OCI-LY1 (cell line): Measurements from ENCODE around the gene C1orf116.

ENCODE experiments used
- H2AFZ ChIP-seq: fragments of 200-600 bp; sonication (generic), shearing (Covaris generic); 2 replicates; pipeline ENCODE4 v1.6.0; 2014; ENCODE audit warnings: antibody characterized with exemption, mild to moderate bottlenecking, low read length
- H3F3A ChIP-seq: fragments of 200-600 bp; sonication (generic), shearing (Covaris generic); 2 replicates; pipeline ENCODE4 v1.6.0; 2014; ENCODE audit warnings: mild to moderate bottlenecking, antibody characterized with exemption, low read length, moderate library complexity; ENCODE audit not compliant: insufficient read depth
- H3K27ac ChIP-seq: fragments of 200-600 bp; sonication (generic); 2 replicates; pipeline ENCODE4 v1.5.1; 2014; ENCODE audit warnings: low read length, mixed run types, mild to moderate bottlenecking, low read depth; ENCODE audit not compliant: poor library complexity, severe bottlenecking
- H3K27me3 ChIP-seq: fragments of 200-600 bp; sonication (generic); 2 replicates; pipeline ENCODE4 v1.6.0; 2014; ENCODE audit warnings: antibody characterized with exemption, mild to moderate bottlenecking, low read length, moderate library complexity; ENCODE audit not compliant: insufficient read depth
- H3K36me3 ChIP-seq: fragments of 200-600 bp; sonication (generic); 2 replicates; pipeline ENCODE4 v1.6.1; 2014; ENCODE audit warnings: mild to moderate bottlenecking, antibody characterized with exemption, low read length, moderate library complexity, mixed read lengths; ENCODE audit not compliant: insufficient read depth
- H3K4me1 ChIP-seq: fragments of 200-600 bp; sonication (generic); 2 replicates; pipeline ENCODE4 v1.5.1; 2014; ENCODE audit warnings: mild to moderate bottlenecking, low read length, moderate library complexity; ENCODE audit not compliant: insufficient read depth, severe bottlenecking
- H3K4me2 ChIP-seq: fragments of 200-600 bp; sonication (generic), shearing (Covaris generic); 2 replicates; pipeline ENCODE4 v1.6.1; 2014; ENCODE audit warnings: low read length
- H3K4me3 ChIP-seq: fragments of 200-600 bp; sonication (generic); 2 replicates; pipeline ENCODE4 v1.5.1; 2014; ENCODE audit warnings: low read length, low read depth, mild to moderate bottlenecking, mixed read lengths; ENCODE audit not compliant: poor library complexity, severe bottlenecking
- H3K79me2 ChIP-seq: fragments of 200-600 bp; shearing (Covaris generic); 2 replicates; pipeline ENCODE4 v1.6.1; 2016; ENCODE audit warnings: mixed run types, low read length, mixed read lengths; ENCODE audit not compliant: insufficient read depth
- H3K9ac ChIP-seq: fragments of 200-600 bp; sonication (generic), shearing (Covaris generic); 2 replicates; pipeline ENCODE4 v1.6.1; 2014; ENCODE audit warnings: mild to moderate bottlenecking, low read length, mixed read lengths
- H3K9me2 ChIP-seq: fragments of 200-600 bp; sonication (generic), shearing (Covaris generic); 2 replicates; pipeline ENCODE4 v1.6.1; 2014; ENCODE audit warnings: low read depth, mild to moderate bottlenecking, low read length, mixed read lengths
- H3K9me3 ChIP-seq: fragments of 200-600 bp; shearing (Covaris generic); 2 replicates; pipeline ENCODE4 v1.6.1; 2014; ENCODE audit warnings: low read length, mixed read lengths
- H4K20me1 ChIP-seq: fragments of 200-600 bp; sonication (generic), shearing (Covaris generic); 2 replicates; pipeline ENCODE4 v1.6.0; 2016; ENCODE audit warnings: mild to moderate bottlenecking, low read length; ENCODE audit not compliant: insufficient read depth
- CTCF ChIP-seq: fragments of 200-600 bp; sonication (generic), shearing (Covaris generic); IDR thresholded peaks from 2 replicates; pipeline ENCODE4 v1.5.1; 2017; ENCODE audit warnings: mild to moderate bottlenecking, antibody characterized with exemption, low read length, moderate library complexity, mixed read lengths
- EZH2 ChIP-seq: fragments of 200-600 bp; sonication (generic), shearing (Covaris generic); IDR thresholded peaks from 2 replicates; pipeline ENCODE4 v1.8.0; 2017; ENCODE audit warnings: borderline replicate concordance, mixed run types, mild to moderate bottlenecking, antibody characterized with exemption, low read length, moderate library complexity, mixed read lengths

Gene C1orf116

GRCh38 chr1:207009182-207009850 is 23.2 kb downstream of the C1orf116 start:
- no peaks in the 10 kb centered on the region; the same call in 1 of the 2 replicates for H3K27me3 ChIP-seq
- no peaks in the 10 kb centered on the region for H3K9me2 ChIP-seq
- H3F3A ChIP-seq: no peaks in the 10 kb centered on the region
- H3K4me1 ChIP-seq: no peaks in the 10 kb centered on the region
- no peaks in the 10 kb centered on the region for H4K20me1 ChIP-seq
- H3K4me3 ChIP-seq: no peak overlapping the region
- H3K9ac ChIP-seq: no peak overlapping the region
- H3K36me3 ChIP-seq: no peaks in the 10 kb centered on the region
- no peaks in the 10 kb centered on the region for H3K79me2 ChIP-seq
- no peak for TF ChIP-seq EZH2
- TF ChIP-seq CTCF: no peak
- no peak overlapping the region for H3K4me2 ChIP-seq
- H2AFZ ChIP-seq: no peak overlapping the region
- no peaks in the 10 kb centered on the region for H3K9me3 ChIP-seq
- H3K27ac ChIP-seq: no peak overlapping the region

GRCh38 chr1:207007352-207008033 is 25.1 kb downstream of the C1orf116 start:
- no peaks in the 10 kb centered on the region for H3K9me2 ChIP-seq
- TF ChIP-seq EZH2 (no peak), CTCF (no peak)
- H2AFZ ChIP-seq: no peak overlapping the region
- H3K9me3 ChIP-seq: no peaks in the 10 kb centered on the region
- no peaks in the 10 kb centered on the region; the same call in 1 of the 2 replicates for H3K27me3 ChIP-seq
- no peaks in the 10 kb centered on the region for H3K79me2 ChIP-seq
- H3K9ac ChIP-seq: no peak overlapping the region
- H4K20me1 ChIP-seq: no peaks in the 10 kb centered on the region
- no peak overlapping the region for H3K4me3 ChIP-seq
- no peaks in the 10 kb centered on the region for H3K36me3 ChIP-seq
- H3K4me2 ChIP-seq: no peak overlapping the region
- no peak overlapping the region for H3K27ac ChIP-seq
- H3F3A ChIP-seq: no peaks in the 10 kb centered on the region
- no peaks in the 10 kb centered on the region for H3K4me1 ChIP-seq

- H3K4me3 ChIP-seq: no peak overlapping the region
- H3K4me2 ChIP-seq: no peak overlapping the region
- H3K27ac ChIP-seq: no peak overlapping the region
- no peak overlapping the region for H3K9ac ChIP-seq
- no peaks in the 10 kb centered on the region for H3K4me1 ChIP-seq
- no peak for TF ChIP-seq CTCF
- TF ChIP-seq EZH2: no peak
- H4K20me1 ChIP-seq: no peaks in the 10 kb centered on the region
- no peaks in the 10 kb centered on the region; the same call in 1 of the 2 replicates for H3K27me3 ChIP-seq
- no peaks in the 10 kb centered on the region for H3F3A ChIP-seq
- no peaks in the 10 kb centered on the region for H3K9me3 ChIP-seq
- no peak overlapping the region for H2AFZ ChIP-seq
- no peaks in the 10 kb centered on the region for H3K79me2 ChIP-seq
- no peaks in the 10 kb centered on the region for H3K36me3 ChIP-seq
- H3K9me2 ChIP-seq: no peaks in the 10 kb centered on the region
These were observed 25.6 kb downstream of the C1orf116 start for GRCh38 chr1:207006914-207007313.
